ENCODE results near the gene VAMP2.

VAMP2 gene

DNA sequence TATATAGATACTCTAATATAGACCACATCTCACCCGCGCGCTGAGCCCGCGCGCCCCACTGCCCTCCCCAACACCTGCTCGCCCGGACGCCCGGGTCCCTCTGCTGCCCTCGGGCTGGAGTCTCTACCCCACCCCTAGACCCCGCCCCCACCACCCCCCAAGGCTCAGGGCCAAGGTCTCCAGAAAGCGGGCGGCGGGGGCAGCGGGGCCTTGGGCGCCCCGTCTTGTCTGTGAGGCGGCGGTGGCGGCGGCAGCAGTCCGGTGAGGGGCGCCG, 41.4 kb downstream of the VAMP2 start:
- no peak for DNase-seq

DNA sequence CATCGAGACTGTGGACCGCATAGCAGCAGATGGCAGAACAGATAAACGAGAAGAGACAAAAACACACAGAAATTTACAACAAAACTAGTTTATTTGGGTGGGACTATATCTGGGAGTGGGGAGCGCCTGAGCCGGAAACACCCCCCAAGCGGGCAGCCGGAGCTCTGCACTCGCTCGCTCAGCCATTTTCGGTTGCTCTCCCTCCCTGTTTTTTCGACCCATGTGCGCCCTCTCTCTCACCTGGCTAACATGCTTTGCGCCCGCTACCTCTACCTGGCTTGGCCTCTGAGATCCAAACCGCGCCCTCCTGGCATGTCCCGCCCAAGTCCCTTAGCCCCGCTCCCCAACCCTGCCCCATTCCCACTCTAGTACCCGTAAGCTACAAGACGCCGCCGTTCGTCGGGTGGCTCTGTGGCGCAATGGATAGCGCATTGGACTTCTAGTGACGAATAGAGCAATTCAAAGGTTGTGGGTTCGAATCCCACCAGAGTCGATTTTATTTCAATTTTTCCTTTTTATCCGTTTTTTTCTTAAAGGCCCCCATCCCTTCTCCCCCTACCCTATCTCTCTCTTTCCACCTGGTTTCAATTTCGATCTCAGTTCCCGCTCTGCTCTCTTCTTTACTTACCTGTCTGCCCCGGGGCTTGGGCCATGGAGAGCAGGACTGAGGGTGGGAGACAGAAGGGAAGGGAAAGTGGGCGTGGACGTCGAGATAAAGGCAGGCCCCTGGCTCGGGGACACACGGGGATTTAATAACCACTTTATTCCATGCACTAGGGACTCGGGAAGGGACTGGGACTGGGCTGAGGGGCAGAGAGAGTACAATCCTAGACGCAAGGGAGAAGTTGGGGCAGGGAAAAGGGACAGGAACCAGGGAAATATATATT, 42.0 kb downstream of the VAMP2 start:
- DNase-seq: peak; percentile 92

DNA sequence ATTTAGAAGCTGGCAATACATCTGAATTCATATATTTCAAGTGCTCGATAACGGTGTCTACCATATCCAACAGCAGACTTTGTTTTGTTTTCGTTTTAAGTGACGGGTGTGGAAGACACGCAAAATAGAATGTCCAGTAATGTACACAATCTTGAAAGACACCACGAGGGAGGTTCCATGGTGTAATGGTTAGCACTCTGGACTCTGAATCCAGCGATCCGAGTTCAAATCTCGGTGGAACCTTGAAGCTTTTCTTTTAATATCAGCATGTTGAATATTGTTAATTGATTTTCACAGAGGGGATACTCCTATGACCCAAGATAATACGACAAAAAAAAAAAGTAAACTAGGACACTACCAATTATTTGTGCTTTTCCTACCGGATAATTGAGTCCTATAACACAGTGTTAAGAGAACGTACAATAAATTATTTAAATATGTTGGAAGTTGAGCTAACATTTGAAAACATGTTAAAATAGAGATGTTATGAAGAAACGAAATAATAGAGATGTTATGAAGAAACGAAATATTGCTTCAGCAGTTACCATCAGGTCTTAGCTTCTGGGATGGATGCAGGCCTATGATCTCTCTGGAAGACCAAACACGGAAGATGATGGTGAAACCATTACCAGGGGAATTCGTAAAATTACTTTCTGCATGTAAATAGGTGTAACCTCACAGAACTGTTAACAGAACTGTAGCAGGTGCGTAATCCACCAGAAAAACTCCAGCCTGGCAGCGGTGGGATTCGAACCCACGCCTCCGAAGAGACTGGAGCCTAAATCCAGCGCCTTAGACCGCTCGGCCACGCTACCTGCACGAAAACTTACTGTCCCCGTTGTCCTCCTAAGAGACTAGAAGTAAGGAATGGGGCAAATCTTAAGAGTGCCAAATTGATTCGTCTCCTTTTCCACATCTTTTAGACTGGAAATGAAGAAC, 42.9 kb downstream of the VAMP2 start:
- DNase-seq: peak; percentile 95

DNA sequence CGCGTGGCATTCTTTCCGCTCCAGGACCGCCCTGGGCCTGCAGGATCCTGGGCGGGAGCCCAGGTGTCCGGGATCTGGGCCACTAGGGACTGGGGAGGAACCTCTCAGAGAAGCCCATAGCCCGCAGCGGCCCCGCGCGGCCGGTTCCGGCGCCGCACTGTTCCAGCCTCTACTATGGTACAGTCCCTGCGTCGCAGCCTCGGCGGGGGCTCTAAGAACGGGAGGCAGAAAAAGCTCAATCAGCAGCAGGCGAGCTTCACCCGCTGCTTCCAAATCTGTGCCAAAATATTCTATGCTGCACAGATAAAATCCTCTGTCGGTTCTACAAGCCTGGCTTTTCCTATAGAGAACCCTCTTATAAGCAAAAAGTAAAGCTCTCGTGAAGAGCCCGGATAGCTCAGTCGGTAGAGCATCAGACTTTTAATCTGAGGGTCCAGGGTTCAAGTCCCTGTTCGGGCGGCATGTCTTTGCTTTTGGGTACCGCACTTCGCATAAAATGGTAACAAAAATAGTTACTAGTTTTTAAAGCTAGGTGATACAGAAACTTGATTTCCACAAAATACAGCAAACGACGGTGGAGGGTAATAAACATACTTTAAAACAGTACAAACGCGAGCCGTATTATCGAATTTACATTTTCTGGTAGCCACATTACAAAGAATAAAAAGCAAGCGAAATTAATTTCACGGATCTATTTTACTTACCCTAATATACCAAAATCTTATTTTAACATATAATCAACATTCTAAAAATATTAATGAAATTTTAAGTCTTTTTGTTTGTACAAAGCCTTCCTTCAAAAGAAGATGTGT, 43.8 kb downstream of the VAMP2 start:
- DNase-seq: peak; percentile 92

DNA sequence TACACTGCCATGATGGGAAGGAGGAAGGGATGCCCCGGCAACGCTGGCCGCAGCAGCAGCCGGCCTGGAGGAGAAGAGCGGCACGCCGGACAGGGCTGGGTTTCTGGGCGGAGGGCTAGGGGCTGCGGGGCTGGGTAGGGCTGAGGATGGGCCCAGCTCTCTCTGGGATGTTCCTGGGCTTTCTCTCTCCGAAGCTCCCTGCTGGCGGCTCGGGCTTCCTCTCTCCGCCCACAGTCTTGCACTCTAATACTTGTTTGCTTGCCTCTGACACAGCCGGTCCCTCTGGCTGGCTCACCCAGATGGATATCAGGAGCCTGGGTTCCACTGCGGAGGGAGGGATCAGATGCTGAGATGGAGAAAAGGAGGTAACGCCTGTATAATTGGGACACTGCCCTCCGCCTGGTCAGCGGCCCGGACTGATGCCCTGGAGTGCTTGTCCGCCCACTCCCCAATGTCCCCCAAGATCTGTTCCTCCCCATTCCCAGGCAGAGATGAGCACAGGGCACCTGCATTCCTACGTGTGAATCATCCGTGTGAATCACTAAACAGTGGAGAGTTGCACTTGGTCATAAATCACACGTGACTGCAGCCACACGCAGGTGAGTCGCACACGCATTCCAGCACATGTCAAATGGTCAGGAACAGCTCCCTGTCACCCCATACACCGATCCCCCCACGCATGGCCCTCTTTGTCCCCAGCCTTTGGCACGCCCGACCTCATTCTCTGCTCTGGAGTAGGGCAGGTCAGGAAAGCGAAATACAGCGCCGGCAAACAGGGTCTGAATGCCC, 44.6 kb downstream of the VAMP2 start, which contains the start of gene ALOXE3:
Gene ALOXE3, minus strand, starts transcription at position 535 of the 789 bp plus-strand sequence. Its CDS starts 524 bp downstream, at position 11.
- peak; percentile 18 for DNase-seq

DNA sequence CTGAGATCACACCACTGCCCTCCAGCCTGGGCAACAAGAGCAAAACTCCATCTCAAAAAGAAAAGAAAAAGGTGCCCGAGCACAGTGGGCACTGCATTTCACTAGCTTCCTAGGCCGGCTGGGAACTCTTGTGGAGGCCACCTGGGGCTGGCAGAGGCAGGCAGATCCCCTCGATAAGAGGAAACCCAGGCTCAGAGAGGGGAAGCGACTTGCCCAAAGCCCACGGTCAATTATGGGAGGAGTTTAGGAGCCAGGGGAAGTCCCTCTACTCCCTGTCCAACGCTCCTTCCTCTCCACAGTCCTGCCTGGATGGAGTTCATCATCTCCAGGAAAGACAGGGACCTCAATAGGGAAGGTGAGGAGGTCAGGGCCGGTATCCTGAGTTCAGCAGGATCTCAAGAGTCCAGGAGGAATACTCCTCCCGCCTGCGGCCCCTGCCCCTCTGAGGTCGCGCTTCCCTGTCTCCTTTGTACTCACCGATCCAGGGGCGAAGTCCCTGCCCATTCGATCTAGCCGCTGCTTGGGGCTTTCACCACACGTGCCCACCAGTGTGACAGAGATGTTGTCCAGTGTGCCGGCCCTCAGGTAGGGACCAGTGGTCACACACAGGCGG, 45.3 kb downstream of the VAMP2 start:
- DNase-seq: no peak

DNA sequence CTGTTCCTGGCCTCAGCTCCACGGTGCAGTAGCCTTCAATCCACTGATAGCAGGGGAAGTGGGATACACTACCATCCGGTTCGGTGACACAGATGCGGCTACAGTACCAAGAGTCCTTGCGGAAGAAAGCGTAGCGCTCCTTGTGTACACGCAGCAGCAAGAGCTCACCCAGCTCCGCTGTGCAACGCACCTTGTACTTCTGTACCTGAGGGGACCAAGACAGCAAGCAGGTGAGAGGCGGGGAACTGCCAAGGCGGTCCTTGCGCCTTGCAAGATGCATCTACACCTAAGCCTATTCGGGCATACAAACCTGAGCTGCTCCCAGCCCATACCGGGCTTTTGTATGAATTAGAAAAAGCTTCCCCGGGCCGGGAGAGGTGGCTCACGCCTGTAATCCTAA, 46.0 kb downstream of the VAMP2 start:
- no peak for DNase-seq

DNA sequence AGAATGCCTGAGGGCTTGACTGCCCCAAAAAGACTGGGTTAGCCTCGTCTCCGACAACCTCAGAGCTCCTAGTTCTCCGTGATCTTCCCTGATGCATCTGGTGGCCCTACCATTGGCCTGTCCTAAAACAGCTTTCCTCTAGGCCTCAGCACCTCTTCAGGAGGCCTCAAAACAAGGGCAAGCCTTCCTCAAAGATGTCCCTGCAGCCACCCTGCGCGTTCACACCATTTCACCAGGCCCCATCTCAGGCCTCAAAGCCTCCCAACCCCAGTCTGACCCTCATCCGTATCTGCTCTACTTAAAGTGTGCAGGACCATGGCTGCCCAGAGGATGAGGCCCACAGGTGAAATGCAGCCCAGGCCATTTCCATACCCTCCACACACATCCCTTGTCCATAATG, 51.8 kb downstream of the VAMP2 start:
- DNase-seq: no peak

DNA sequence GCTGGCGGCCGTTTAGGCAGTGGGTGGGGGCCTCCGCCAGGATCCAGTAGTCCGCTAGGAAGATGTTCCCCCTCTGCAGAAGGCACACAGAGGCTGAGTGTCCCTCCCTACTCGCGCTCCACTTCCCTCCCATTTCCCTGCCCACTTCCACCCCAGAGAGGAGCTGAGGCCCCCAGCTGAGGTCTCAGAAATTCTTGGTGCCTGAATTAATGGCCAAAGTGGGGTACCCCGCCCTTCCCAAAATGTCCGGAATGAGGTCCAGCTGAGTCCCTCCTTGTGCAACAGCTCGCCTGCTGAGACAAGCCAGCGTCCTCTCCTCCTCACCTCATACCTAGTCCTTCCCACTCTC, 52.3 kb downstream of the VAMP2 start:
- no peak for DNase-seq

DNA sequence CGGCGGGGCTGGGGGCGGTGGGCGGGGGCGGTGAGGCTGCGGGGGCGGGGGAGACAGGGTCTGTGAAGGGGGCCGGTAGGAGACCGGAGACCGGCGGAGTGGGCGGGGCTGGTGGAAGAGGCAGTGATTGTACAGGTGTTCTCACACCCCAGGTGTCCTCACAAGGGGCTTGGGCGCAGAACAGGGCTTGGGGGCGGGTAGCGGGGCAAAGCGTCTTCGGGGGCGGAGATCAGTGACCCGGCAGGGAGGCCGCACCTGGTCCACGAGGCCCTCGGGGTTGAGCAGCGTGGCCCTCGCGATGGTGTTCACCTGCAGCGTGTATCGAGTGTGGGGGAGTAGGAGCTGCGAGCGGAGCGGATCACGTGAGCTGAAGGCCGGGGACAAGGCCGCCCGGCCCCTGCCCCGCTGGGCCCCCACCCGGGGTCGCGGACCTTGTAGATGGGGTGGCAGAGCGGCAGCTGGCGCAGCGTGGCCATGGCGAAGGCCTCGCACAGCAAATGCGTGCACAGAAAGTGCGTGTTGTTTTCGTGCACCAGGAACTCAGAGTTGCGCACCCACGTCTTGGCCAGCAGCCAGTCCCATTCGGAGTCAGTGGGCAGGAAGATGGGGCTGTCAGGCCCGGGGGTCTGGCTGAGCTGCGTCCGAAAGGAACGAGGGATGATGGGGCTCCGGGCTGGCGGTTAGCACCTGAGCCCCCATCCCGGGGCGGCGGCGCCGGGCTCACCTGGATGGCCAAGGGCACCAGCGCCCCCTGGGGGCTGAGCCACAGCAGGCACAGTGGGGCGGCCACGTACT, 52.9 kb downstream of the VAMP2 start:
- DNase-seq: peak; percentile 82
